Ectodermal cell (in vitro differentiated cells): ENCODE measurements around the gene LYPD6.
"Not testable (repeated sequence)": the region's sequence is repeated elsewhere in the genome, so short reads cannot be mapped to it uniquely, and the experiment has no call there.

Source experiments
- H3K27ac ChIP-seq: 2 replicates; pipeline ENCODE4 v1.7.0; 2013; ENCODE audit warnings: mild to moderate bottlenecking, low read depth, low read length; ENCODE audit not compliant: insufficient read depth, poor library complexity, severe bottlenecking
- H3K27me3 ChIP-seq: 2 replicates; pipeline ENCODE4 v1.7.0; 2013; ENCODE audit warnings: mild to moderate bottlenecking, low read length; ENCODE audit not compliant: insufficient read depth, control insufficient read depth, poor library complexity, severe bottlenecking
- H3K36me3 ChIP-seq: one replicate; pipeline ENCODE4 v1.7.0; 2013; ENCODE audit warnings: low read length; ENCODE audit not compliant: control insufficient read depth, insufficient read depth
- H3K4me1 ChIP-seq: one replicate; pipeline ENCODE4 v1.7.0; 2013; ENCODE audit warnings: low read length; ENCODE audit not compliant: control insufficient read depth, insufficient read depth
- H3K4me3 ChIP-seq: 2 replicates; pipeline ENCODE4 v1.7.0; 2013; ENCODE audit warnings: low read depth, low read length, control low read depth; ENCODE audit not compliant: insufficient read depth
- H3K9me3 ChIP-seq: 2 replicates; pipeline ENCODE4 v1.7.0; 2013; ENCODE audit warnings: mild to moderate bottlenecking, low read length, moderate library complexity; ENCODE audit not compliant: control insufficient read depth
- WGBS, 2 experiments: methylation state at CpG; one replicate each; pipeline ENCODE4 v1.1.7; 2013; ENCODE audit warnings: missing lambda C conversion rate in 2 of 2; 5-methylcytosine and 5-hydroxymethylcytosine counted together

LYPD6 gene

GRCh38 chr2:149315461-149315860 is 14.9 kb upstream of the LYPD6 start:
- H3K9me3 ChIP-seq = no peaks in the 10 kb centered on the region
- H3K4me1 ChIP-seq = no peaks in the 10 kb centered on the region
- no peak overlapping the region for H3K27ac ChIP-seq
- H3K4me3 ChIP-seq = no peak overlapping the region
- 86 to 95% methylated on average over 3 of the region's 3 CpGs for WGBS, 2 experiments
- H3K27me3 ChIP-seq = no peaks in the 10 kb centered on the region
- no peaks in the 10 kb centered on the region for H3K36me3 ChIP-seq

GRCh38 chr2:149318566-149318965 is 11.8 kb upstream of the LYPD6 start:
- not testable (repeated sequence) for H3K4me3 ChIP-seq, H3K9me3 ChIP-seq, H3K27ac ChIP-seq, H3K27me3 ChIP-seq, H3K36me3 ChIP-seq, H3K4me1 ChIP-seq
- 90% methylated on average over 2 of the region's 3 CpGs; no CpG with 5 or more reads in 1 of the 2 experiments for WGBS, 2 experiments

- Histone ChIP-seq H3K36me3 (no peaks in the 10 kb centered on the region), H3K4me1 (no peaks in the 10 kb centered on the region), H3K9me3 (no peaks in the 10 kb centered on the region), H3K27me3 (no peaks in the 10 kb centered on the region), H3K27ac (no peak overlapping the region), H3K4me3 (no peak overlapping the region)
- 96 to 97% methylated on average over 36 of the region's 36 CpGs for WGBS, 2 experiments
Measured at GRCh38 chr2:149320362-149320761, 10.0 kb upstream of the LYPD6 start.

GRCh38 chr2:149329068-149329467 is 1.3 kb upstream of the LYPD6 start:
- WGBS, 2 experiments = 63 to 64% methylated on average over 8 of the region's 8 CpGs
- no peak overlapping the region for H3K27ac ChIP-seq
- H3K4me1 ChIP-seq = peaks cover 4% of the 10 kb centered on the region
- no peaks in the 10 kb centered on the region for H3K9me3 ChIP-seq
- H3K27me3 ChIP-seq = peaks cover 28% of the 10 kb centered on the region
- H3K36me3 ChIP-seq = no peaks in the 10 kb centered on the region
- no peak overlapping the region for H3K4me3 ChIP-seq

GRCh38 chr2:149329489-149330126 is 779 bp upstream of the LYPD6 start:
- Histone ChIP-seq H3K27me3 (peaks cover 28% of the 10 kb centered on the region), H3K27ac (no peak overlapping the region), H3K36me3 (no peaks in the 10 kb centered on the region), H3K4me1 (peaks cover 4% of the 10 kb centered on the region), H3K4me3 (peak overlapping the region; percentile 78), H3K9me3 (no peaks in the 10 kb centered on the region)
- 26% methylated on average over 32 of the region's 32 CpGs for WGBS, 2 experiments

- peaks cover 28% of the 10 kb centered on the region for H3K27me3 ChIP-seq
- H3K4me3 ChIP-seq = peak overlapping the region; percentile 78
- no peaks in the 10 kb centered on the region for H3K36me3 ChIP-seq
- no peak overlapping the region for H3K27ac ChIP-seq
- 1% methylated on average over 19 of the region's 19 CpGs for WGBS, 2 experiments
- H3K4me1 ChIP-seq = peaks cover 4% of the 10 kb centered on the region
- H3K9me3 ChIP-seq = no peaks in the 10 kb centered on the region
Measured at GRCh38 chr2:149331023-149331400, 625 bp downstream of the LYPD6 start.

- Histone ChIP-seq H3K4me1 (peaks cover 4% of the 10 kb centered on the region), H3K9me3 (no peaks in the 10 kb centered on the region), H3K27me3 (peaks cover 28% of the 10 kb centered on the region), H3K36me3 (no peaks in the 10 kb centered on the region), H3K27ac (no peak overlapping the region), H3K4me3 (no peak overlapping the region)
- 80 to 97% methylated on average over 1 of the region's 2 CpGs for WGBS, 2 experiments
Measured at GRCh38 chr2:149332364-149332763, 2.0 kb downstream of the LYPD6 start.

- Histone ChIP-seq H3K36me3 (no peaks in the 10 kb centered on the region), H3K4me3 (no peak overlapping the region), H3K27ac (no peak overlapping the region), H3K9me3 (no peaks in the 10 kb centered on the region), H3K27me3 (peaks cover 28% of the 10 kb centered on the region), H3K4me1 (peaks cover 4% of the 10 kb centered on the region)
- WGBS, 2 experiments = 94 to 95% methylated on average over 2 to 3 of the region's 3 CpGs
Measured at GRCh38 chr2:149333636-149334035, 3.2 kb downstream of the LYPD6 start.

GRCh38 chr2:149334156-149334555 is 3.8 kb downstream of the LYPD6 start:
- peaks cover 26% of the 10 kb centered on the region for H3K27me3 ChIP-seq
- H3K36me3 ChIP-seq = no peaks in the 10 kb centered on the region
- no peak overlapping the region for H3K27ac ChIP-seq
- no peak overlapping the region for H3K4me3 ChIP-seq
- H3K9me3 ChIP-seq = no peaks in the 10 kb centered on the region
- WGBS, 2 experiments = 77% methylated on average over 2 of the region's 2 CpGs; no CpG with 5 or more reads in 1 of the 2 experiments
- H3K4me1 ChIP-seq = peaks cover 4% of the 10 kb centered on the region

- WGBS, 2 experiments = 97 to 100% methylated on average over 2 of the region's 2 CpGs
- H3K36me3 ChIP-seq = no peaks in the 10 kb centered on the region
- H3K9me3 ChIP-seq = no peaks in the 10 kb centered on the region
- H3K27ac ChIP-seq = no peak overlapping the region
- H3K27me3 ChIP-seq = no peaks in the 10 kb centered on the region
- no peak overlapping the region for H3K4me3 ChIP-seq
- H3K4me1 ChIP-seq = no peaks in the 10 kb centered on the region
Measured at GRCh38 chr2:149339324-149339723, 8.9 kb downstream of the LYPD6 start.

GRCh38 chr2:149342509-149342908 is 12.1 kb downstream of the LYPD6 start:
- no peaks in the 10 kb centered on the region for H3K36me3 ChIP-seq
- no peaks in the 10 kb centered on the region for H3K27me3 ChIP-seq
- H3K4me1 ChIP-seq = no peaks in the 10 kb centered on the region
- H3K27ac ChIP-seq = no peak overlapping the region
- no peak overlapping the region for H3K4me3 ChIP-seq
- 93 to 100% methylated on average over 1 of the region's 1 CpG for WGBS, 2 experiments
- H3K9me3 ChIP-seq = no peaks in the 10 kb centered on the region
